ENCODE measurements around the gene OR51V1.
"Not testable (repeated sequence)": the region's sequence is repeated elsewhere in the genome, so short reads cannot be mapped to it uniquely, and the experiment has no call there.

DNA sequence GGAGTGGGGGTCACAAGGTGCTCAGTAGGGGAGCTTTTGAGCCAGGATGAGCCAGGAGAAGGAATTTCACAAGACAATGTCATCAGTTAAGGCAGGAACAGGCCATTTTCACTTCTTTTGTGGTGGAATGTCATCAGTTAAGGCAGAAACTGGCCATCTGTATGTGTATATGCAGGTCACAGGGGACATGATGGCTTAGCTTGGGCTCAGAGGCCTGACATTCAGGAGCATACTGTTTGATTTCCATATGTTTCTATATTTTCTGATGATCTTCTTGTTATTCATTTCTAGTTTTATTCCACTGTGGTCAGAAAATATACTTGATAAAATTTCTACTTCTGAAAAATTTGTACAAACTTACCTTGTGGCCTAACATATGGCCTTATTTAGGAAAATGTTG is 34.6 kb downstream of the OR51V1 start:
- TF ChIP-seq, protein P1, sequence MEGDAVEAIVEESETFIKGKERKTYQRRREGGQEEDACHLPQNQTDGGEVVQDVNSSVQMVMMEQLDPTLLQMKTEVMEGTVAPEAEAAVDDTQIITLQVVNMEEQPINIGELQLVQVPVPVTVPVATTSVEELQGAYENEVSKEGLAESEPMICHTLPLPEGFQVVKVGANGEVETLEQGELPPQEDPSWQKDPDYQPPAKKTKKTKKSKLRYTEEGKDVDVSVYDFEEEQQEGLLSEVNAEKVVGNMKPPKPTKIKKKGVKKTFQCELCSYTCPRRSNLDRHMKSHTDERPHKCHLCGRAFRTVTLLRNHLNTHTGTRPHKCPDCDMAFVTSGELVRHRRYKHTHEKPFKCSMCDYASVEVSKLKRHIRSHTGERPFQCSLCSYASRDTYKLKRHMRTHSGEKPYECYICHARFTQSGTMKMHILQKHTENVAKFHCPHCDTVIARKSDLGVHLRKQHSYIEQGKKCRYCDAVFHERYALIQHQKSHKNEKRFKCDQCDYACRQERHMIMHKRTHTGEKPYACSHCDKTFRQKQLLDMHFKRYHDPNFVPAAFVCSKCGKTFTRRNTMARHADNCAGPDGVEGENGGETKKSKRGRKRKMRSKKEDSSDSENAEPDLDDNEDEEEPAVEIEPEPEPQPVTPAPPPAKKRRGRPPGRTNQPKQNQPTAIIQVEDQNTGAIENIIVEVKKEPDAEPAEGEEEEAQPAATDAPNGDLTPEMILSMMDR (conservative IDR thresholded peaks at IDR 0.05; ENCODE audit: low read length): not testable (repeated sequence)
- TF ChIP-seq EZH2phosphoT487 (IDR thresholded peaks at IDR 0.05; ENCODE audit: borderline replicate concordance): not testable (repeated sequence)

Measured in Loucy (cell line).